ENCODE measurements around the gene LIN52. TPM values are rescaled to one million over a fixed set of nuclear protein-coding genes. Genes with fewer than 3 reads are reported as not detected.

The LIN52 gene
- total and polyA plus RNA-seq, 2 of the 13 experiments (the other 11 are each of a cell fraction or from before 2014, with no cell fraction given): 11.4 to 23.3 TPM

GRCh38 chr14:74084277-74085046 is at the start of gene LIN52, which contains the start of gene ALDH6A1 (continued):
- no peak for TF ChIP-seq ZNF430 (CRISPR knock-in tag; IDR thresholded peaks at IDR 0.05)
- TF ChIP-seq ZNF280B (CRISPR knock-in tag; IDR thresholded peaks at IDR 0.05; ENCODE audit: borderline replicate concordance): no peak
- TF ChIP-seq JDP2 (CRISPR knock-in tag; IDR thresholded peaks at IDR 0.05; ENCODE audit: borderline replicate concordance): no peak
- no peak for TF ChIP-seq MED8 (CRISPR knock-in tag; IDR thresholded peaks at IDR 0.05; ENCODE audit: insufficient replicate concordance)
- no peak for TF ChIP-seq ZBTB40 (IDR thresholded peaks at IDR 0.05)
- TF ChIP-seq ZBTB40 (CRISPR knock-in tag; IDR thresholded peaks at IDR 0.05): no peak; the same call in 1 of the 2 replicates
- 0 out of 2 replicates have a peak, but pooled peaks have one; percentile 8 for TF ChIP-seq HNF1B (CRISPR knock-in tag; IDR thresholded peaks at IDR 0.05)
- TF ChIP-seq NBN (conservative IDR thresholded peaks at IDR 0.05): no peak
- TF ChIP-seq CCAR2 (optimal IDR thresholded peaks at IDR 0.05; ENCODE audit: low read depth, low read length): no peak
- no peak for TF ChIP-seq ZNF597 (CRISPR knock-in tag; IDR thresholded peaks at IDR 0.05)
- no peak for TF ChIP-seq ZNF512B (CRISPR knock-in tag; IDR thresholded peaks at IDR 0.05; ENCODE audit: borderline replicate concordance)

Measured in HepG2 (cell line).